HPDE6-E6E7 (cell line): ENCODE results near the gene FOXO6.

Source experiments
- DNase-seq: peaks from one replicate; pipeline ENCODE4 v3.0.0; 2011; ENCODE audit warnings: missing footprints; ENCODE audit errors: extremely low spot score

Gene FOXO6

DNA sequence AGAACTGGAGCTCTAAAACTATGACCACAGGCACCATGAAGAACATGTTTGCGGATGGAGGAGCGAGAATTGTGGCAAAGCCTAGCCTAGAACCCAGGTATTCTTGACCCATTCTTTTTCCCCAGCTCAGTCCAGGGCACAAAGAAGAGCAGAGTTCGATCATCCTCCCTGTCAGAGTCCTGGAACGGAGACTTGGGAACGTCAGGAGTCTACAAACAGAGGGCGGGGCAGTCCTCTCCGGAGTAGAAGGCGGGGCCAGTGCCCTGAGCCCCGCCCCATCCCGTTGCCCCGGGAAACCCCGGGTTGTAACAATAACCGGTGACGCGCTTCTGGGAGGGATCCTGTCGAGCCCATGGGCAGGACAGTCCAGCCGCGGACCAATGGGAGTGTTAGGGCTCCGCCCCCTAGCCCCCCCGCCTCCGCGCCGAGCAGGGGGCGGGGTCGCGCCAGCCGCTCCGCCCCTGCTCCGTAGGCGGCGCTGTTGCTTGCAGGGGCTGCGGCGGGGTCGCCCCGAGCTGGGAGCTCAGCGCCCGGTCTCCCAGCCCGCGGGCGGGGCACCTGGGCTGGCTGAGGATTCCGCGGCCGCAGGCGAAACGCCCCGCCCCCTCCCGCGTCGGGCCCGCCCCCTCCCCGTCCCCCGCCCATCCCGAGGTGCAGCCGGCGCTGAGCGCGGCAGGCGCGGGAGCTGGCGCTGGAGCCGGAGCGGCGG is at the start of gene FOXO6:
Gene FOXO6, plus strand, starts transcription at position 649 of the 709 bp plus-strand sequence.
- peak; percentile 93 for DNase-seq

- no peak for DNase-seq
Observed at GRCh38 chr1:41312991-41313645, 48.1 kb upstream of the FOXO6 start.

GRCh38 chr1:41313661-41314131 is 47.5 kb upstream of the FOXO6 start:
- DNase-seq: no peak

- DNase-seq: no peak
Observed at GRCh38 chr1:41314376-41315145, 46.7 kb upstream of the FOXO6 start.

DNA sequence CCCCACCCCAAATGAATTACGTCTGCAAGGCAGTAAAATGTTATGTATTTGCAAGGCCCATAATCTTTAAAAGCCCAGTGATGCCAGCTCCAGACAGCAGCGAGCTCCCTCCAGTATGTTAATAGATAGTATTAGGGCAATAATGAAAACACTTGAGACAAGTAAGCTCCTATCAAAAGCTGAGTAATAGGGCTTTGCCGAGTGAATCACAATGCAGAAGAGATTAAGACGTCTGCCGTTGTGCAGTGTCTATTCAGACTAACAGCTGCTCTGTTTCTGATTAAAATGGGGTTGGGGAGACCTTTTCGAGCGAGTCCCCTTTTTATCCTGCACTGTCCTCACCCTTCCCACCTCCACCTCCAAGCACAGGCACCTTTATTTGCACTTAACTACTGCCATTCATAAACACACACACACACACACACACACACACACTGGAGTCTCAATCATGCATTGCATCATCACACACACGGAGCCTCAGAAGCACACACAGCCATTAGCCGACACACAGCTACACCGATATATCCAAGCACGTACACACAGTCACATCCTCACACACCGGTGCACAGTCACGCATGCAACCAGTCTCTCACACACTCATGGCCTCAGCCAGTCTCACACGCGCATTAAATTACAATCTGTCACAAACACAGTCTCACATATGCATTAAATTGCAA is 46.0 kb upstream of the FOXO6 start:
- DNase-seq: no peak

DNA sequence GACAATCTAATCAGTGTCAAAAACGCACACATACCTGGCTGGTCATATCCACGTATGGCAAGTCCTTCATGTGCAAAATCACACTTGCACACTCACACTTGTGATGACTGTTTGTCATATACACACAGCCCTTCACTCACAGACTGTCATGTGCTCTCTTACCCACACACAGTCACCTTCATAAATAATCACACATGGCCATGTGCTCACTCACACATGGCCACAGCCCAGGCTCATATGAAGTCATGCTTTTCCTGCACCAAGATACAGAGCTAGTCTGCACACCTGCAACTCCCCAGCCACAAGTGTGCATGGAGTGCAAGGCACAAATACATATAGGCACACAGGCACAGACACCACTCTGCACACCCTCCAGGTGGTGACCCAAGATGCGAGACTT is 45.4 kb upstream of the FOXO6 start:
- DNase-seq: no peak

- no peak for DNase-seq
Observed at GRCh38 chr1:41317361-41317760, 43.9 kb upstream of the FOXO6 start.

DNA sequence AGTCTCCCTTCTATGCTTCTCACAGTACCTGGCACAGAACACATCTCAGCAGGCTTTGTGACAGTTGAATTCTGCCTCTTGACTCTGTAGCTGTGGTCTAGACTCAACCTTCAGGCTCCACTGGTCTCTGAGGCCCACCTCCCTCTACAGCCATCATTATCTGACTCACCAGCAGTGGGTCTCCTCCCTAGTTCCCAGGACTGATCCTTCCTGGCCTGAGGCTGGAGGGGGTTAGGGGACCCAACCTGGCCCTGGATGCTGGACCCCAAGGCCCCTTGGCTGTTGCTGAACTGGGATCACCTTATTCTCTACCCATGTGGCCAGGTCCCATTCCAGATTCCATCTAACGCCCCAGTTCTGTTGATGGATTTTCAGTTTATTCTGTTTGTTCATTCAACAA is 43.1 kb upstream of the FOXO6 start:
- no peak for DNase-seq

- DNase-seq: no peak
Observed at GRCh38 chr1:41319106-41319755, 42.0 kb upstream of the FOXO6 start.

- DNase-seq: no peak
Observed at GRCh38 chr1:41319807-41320711, 41.2 kb upstream of the FOXO6 start.

- DNase-seq: no peak
Observed at GRCh38 chr1:41320895-41321676, 40.1 kb upstream of the FOXO6 start.

GRCh38 chr1:41322101-41322661 is 39.1 kb upstream of the FOXO6 start:
- no peak for DNase-seq

- peak; percentile 61 for DNase-seq
Observed at GRCh38 chr1:41322835-41323234, 38.4 kb upstream of the FOXO6 start.

- DNase-seq: peak; percentile 17
Observed at GRCh38 chr1:41323243-41323642, 38.0 kb upstream of the FOXO6 start.

DNA sequence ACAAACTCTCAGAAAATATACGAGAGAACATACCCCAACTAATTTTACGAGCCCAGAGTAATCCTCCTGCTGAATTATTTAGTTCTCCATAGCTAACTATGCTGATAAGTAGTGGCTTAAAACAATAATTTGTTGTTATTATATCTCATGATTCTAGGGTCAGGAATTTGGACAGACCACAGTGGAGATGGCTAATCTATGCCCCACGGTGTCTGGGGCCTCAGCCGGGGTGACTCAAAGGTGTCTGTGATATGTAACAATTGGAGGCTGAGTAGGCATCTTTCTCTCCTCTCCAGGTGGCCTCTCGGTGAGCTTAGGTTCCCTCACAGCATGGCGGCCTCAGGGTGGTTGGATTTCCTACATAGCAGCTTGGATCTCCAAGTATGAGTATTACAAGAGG is 35.4 kb upstream of the FOXO6 start:
- no peak for DNase-seq

DNA sequence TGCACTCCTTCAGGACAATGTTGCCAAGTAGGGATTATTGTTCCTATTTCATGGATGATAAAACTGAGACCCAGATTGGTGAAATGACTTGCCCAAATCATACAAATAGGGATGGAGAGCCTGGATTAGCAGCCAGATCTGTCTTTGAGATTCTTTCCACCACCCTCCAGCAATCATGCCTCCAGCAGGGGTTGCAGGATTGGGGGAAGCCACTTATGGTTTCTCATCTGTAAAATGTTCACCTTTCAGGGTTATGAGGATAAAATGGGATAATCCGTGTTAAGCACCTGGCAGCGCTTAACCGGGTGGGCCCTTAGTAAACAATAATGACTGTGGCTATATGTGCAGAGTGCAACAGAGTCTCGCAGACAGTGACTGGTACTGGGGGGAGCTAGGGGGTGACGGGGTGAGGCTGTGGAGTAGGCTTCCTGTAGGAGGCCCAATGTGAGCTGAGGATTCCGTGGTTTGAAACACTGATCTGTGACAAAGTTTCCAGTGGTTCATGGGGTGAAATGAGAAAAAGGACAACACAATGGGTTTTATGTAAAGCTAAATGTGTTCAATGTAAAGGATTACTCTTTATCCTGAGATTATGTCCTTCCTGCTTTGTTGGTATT is 33.7 kb upstream of the FOXO6 start:
- no peak for DNase-seq

- DNase-seq: no peak
Observed at GRCh38 chr1:41328001-41328615, 33.1 kb upstream of the FOXO6 start.
